Neural progenitor cell (in vitro differentiated cells): ENCODE measurements around the gene RENBP.

ENCODE experiments used
- EZH2 ChIP-seq: fragments of 200-600 bp; sonication (generic); IDR thresholded peaks from 2 replicates; pipeline ENCODE4 v1.6.1; 2017; ENCODE audit warnings: antibody characterized with exemption, mild to moderate bottlenecking, moderate library complexity
- TF ChIP-seq, protein P1 (sequence below): fragments of 200-600 bp; sonication (generic); IDR thresholded peaks from 2 replicates; pipeline ENCODE4 v1.5.1; 2017; ENCODE audit warnings: antibody characterized with exemption, mild to moderate bottlenecking

DNA sequence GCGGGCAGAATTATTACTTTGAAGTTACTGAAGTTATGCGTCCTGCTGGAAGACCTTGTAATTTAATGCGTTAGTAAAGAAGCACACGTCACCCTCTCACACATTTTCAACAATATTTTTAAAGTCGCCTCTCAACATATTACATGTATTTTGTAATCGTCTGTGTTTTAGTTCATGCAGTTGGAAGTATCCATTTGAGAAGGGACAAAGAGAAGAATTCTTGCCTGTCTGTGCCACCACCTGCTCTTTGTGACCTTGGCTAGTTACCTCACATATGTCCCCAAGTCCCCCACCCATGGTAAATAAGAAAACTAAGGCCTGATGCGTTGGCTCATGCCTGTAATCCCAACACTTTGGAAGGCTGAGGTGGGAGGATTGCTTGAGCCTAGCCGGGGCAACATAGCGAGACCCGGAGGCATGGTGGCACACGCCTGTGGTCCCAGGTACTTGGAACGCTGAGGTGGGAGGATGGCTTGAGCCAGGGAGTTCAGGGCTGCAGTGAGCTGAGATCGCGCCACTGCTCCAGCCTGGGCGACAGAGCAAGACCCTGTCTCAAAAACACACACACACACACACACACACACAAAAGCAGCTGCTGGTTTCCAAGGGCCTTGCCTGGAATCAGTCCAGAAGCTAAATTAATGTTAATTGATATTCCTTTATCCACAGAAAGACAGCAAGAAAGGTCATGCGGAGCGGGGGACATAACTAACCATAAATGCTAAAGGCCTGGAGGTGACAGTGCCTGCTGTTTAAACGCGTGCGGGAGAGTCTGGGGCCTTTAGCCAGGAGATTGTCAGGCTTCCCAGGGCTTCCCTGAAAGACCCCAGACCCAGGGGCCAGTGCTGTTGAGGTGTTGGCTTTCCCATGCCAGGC, 28.9 kb upstream of the RENBP start:
- TF ChIP-seq, protein P1, sequence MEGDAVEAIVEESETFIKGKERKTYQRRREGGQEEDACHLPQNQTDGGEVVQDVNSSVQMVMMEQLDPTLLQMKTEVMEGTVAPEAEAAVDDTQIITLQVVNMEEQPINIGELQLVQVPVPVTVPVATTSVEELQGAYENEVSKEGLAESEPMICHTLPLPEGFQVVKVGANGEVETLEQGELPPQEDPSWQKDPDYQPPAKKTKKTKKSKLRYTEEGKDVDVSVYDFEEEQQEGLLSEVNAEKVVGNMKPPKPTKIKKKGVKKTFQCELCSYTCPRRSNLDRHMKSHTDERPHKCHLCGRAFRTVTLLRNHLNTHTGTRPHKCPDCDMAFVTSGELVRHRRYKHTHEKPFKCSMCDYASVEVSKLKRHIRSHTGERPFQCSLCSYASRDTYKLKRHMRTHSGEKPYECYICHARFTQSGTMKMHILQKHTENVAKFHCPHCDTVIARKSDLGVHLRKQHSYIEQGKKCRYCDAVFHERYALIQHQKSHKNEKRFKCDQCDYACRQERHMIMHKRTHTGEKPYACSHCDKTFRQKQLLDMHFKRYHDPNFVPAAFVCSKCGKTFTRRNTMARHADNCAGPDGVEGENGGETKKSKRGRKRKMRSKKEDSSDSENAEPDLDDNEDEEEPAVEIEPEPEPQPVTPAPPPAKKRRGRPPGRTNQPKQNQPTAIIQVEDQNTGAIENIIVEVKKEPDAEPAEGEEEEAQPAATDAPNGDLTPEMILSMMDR: no peak
- no peak for TF ChIP-seq EZH2
